Lung (tissue), 12 donors: ENCODE data around the gene GTF2F1. TPM values are rescaled to one million over a fixed set of nuclear protein-coding genes. Genes with fewer than 3 reads are reported as not detected.
A peak's percentile ranks its signal among the peaks of the same experiment; 100 is the strongest.

Source experiments
- ATAC-seq: fragments of 200-7000 bp; cut with Tn5 transposase; one replicate; pipeline ENCODE4 v1.9.1; 2020; ENCODE audit warnings: moderate number of reproducible peaks; ENCODE audit not compliant: insufficient read depth, low FRiP score
- DNase-seq, 3 donors: peaks; one replicate each; pipeline ENCODE4 v3.0.0-alpha.2; 2013 to 2017
- H3K27ac ChIP-seq, 2 donors: one replicate each; pipeline ENCODE4 v1.5.1; 2013; ENCODE audit warnings: mild to moderate bottlenecking in 2 of 2, moderate library complexity in 2 of 2, control low read depth in 1 of 2, inconsistent platforms in 1 of 2, low read depth in 1 of 2, low read length in 1 of 2
- H3K27me3 ChIP-seq, 3 donors: one replicate each; pipeline ENCODE4 v1.5.1; 2013; ENCODE audit warnings: low read length in 2 of 3; ENCODE audit not compliant: control insufficient read depth in 3 of 3, insufficient read depth in 3 of 3
- H3K36me3 ChIP-seq, 4 donors: one replicate each; pipeline ENCODE4 v1.5.1; 2013; ENCODE audit warnings: low read length in 4 of 4, mild to moderate bottlenecking in 1 of 4, moderate library complexity in 1 of 4; ENCODE audit not compliant: control insufficient read depth in 4 of 4, insufficient read depth in 4 of 4
- H3K4me1 ChIP-seq, 5 donors: one replicate each; pipeline ENCODE4 v1.5.1; 2013; ENCODE audit warnings: low read length in 5 of 5, mild to moderate bottlenecking in 2 of 5, moderate library complexity in 1 of 5; ENCODE audit not compliant: control insufficient read depth in 5 of 5, insufficient read depth in 5 of 5
- H3K4me3 ChIP-seq: one replicate; pipeline ENCODE4 v1.5.1; 2013; ENCODE audit warnings: mild to moderate bottlenecking, control low read depth, moderate library complexity
- H3K9ac ChIP-seq, 2 donors: one replicate each; pipeline ENCODE4 v1.5.1; 2013; ENCODE audit warnings: low read length in 2 of 2, control low read depth in 1 of 2; ENCODE audit not compliant: insufficient read depth in 1 of 2
- H3K9me3 ChIP-seq, 4 donors: one replicate each; pipeline ENCODE4 v1.5.1; 2013; ENCODE audit warnings: low read length in 3 of 4, mild to moderate bottlenecking in 1 of 4, moderate library complexity in 1 of 4; ENCODE audit not compliant: control insufficient read depth in 4 of 4, insufficient read depth in 3 of 4
- WGBS, 2 donors: extraction: QIAGEN DNeasy Blood & Tissue Kit; methylation state at CpG; one replicate each; pipeline ENCODE4 v1.1.7; 2013; 5-methylcytosine and 5-hydroxymethylcytosine counted together
- polyA plus RNA-seq, 2 donors: library from polyadenylated mRNA; stranded (reverse); fragments of 200-250 nt; gene quantifications; one replicate each; pipeline ENCODE4 v1.2.1, GENCODE V29; 2013
- total RNA-seq, 2 donors: library from RNA; depleted of rRNA in 1 of 2; stranded (reverse); fragments of >200 nt in 1 of 2; gene quantifications; one replicate each; pipeline ENCODE4 v1.2.1, GENCODE V29; 2014 to 2021
- TF ChIP-seq, protein P1 (sequence below): IDR thresholded peaks from 2 replicates; pipeline ENCODE4 v1.5.1; 2012; ENCODE audit warnings: mild to moderate bottlenecking; ENCODE audit errors: control extremely low read depth, extremely low read depth
- donor health status: control.
- donor health status: control.
- donor health status: Bipolar disorder and iron deficiency.
- donor health status: healthy.
- donor health status: DM: yes; HTN: yes; CAD: no.

The GTF2F1 gene
- total and polyA plus RNA-seq, 4 donors = 45.4 to 53.5 (median 48.3) TPM

DNA sequence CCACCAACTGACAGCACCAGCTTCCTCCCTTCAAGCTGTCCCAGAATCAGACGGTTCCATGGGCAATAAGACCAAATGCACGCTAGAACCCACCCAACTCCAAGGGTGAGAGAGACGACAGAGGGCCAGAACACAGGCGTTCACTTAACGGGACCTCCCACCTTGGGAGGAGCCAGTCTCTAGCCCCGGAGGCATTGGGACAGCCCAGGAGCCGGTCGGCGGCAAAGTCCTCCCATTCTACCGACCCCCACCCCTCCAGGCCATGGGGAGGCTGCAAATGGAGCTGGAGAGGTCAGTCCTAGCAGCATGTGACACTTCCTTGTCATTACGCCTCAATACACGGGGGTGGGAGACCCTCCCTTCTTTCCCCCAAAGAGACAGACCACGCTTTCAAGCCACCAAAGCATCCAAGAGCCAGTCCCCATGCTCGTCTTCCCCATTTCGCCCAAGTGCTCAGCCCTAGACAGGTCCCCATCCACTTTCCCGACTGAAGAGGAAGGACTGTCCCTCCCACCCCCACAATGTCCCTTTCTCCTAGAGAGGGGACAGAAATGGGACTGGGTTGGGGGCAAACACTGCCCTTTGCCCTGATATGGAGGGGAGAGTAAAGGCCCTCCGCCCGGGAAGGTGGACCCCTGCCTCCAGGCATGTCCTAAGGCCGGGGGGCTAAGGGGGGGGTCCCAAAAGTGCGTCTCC, 30.7 kb upstream of the GTF2F1 start:
- no peak for ATAC-seq
- peak overlapping the region; percentile 21 to 35 for H3K27ac ChIP-seq
- TF ChIP-seq, protein P1, sequence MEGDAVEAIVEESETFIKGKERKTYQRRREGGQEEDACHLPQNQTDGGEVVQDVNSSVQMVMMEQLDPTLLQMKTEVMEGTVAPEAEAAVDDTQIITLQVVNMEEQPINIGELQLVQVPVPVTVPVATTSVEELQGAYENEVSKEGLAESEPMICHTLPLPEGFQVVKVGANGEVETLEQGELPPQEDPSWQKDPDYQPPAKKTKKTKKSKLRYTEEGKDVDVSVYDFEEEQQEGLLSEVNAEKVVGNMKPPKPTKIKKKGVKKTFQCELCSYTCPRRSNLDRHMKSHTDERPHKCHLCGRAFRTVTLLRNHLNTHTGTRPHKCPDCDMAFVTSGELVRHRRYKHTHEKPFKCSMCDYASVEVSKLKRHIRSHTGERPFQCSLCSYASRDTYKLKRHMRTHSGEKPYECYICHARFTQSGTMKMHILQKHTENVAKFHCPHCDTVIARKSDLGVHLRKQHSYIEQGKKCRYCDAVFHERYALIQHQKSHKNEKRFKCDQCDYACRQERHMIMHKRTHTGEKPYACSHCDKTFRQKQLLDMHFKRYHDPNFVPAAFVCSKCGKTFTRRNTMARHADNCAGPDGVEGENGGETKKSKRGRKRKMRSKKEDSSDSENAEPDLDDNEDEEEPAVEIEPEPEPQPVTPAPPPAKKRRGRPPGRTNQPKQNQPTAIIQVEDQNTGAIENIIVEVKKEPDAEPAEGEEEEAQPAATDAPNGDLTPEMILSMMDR = no peak
- H3K9ac ChIP-seq = peak overlapping the region; percentile 46 to 93
- peak; percentile 53 to 55 (median 55) for DNase-seq
- H3K9me3 ChIP-seq = no peaks in the 10 kb centered on the region
- peak overlapping the region; percentile 67 for H3K4me3 ChIP-seq
- peaks cover 0 to 34% (median 26%) of the 10 kb centered on the region in 4 donors for H3K36me3 ChIP-seq
- peaks cover 0 to 21% (median 13%) of the 10 kb centered on the region in 5 donors for H3K4me1 ChIP-seq
- H3K27me3 ChIP-seq = no peaks in the 10 kb centered on the region
- WGBS, 2 donors = 0 to 1% methylated on average over 20 of the region's 20 CpGs

DNA sequence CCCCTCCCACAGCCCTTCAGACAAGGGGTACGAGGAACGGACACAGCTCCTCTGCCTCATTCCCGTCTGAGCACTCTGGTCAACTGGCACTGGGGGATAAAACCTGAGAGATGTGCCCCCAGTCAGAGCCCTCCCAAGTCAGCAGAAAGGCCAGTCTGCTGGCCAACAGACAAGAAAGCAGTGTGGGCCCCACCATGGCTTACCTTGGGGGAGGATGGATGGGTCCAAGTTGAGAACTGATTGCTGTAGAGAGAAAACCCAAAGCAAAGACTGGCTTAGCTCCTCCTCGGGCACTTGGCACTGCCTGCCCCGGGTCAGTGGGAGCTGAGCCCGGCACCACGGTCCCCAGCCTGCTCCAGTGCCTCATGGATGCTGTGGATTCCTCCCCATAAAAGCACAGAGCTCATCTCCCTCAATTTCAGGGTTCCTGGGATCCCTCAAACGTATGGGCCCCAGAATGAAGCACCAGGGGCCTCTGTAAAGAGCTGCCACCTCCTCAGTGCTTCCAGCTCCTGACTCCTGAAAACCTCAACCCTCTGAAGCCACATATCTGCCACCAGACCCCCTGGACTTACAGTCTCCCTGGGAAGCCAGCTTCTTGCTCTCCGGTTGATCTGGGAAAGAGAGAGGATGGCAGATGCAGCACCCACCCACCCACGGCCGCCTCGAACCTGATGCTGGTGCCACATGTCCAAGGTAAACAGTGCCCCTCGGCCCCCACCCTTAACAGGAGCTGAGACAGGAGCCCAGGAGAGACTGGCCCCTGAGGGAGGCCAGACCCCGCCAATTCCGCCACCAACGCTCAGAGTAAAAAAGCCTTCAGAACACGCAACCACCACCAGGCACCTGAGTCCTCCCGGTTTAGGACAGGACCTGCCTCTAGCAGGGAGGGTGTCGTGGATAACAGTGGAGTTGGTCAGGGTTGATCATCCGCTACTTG, 28.4 kb upstream of the GTF2F1 start:
- Histone ChIP-seq H3K27ac (no peak overlapping the region), H3K9me3 (no peaks in the 10 kb centered on the region), H3K9ac (peak overlapping the region in 1 of 2 donors; percentile 24), H3K27me3 (no peaks in the 10 kb centered on the region), H3K36me3 (peaks cover 4 to 57% (median 42%) of the 10 kb centered on the region in 4 donors), H3K4me3 (no peak overlapping the region), H3K4me1 (peaks cover 0 to 21% (median 13%) of the 10 kb centered on the region in 5 donors)
- TF ChIP-seq, protein P1 = no peak
- ATAC-seq (no peak), DNase-seq (no peak)
- 86 to 88% methylated on average over 20 of the region's 20 CpGs for WGBS, 2 donors

DNA sequence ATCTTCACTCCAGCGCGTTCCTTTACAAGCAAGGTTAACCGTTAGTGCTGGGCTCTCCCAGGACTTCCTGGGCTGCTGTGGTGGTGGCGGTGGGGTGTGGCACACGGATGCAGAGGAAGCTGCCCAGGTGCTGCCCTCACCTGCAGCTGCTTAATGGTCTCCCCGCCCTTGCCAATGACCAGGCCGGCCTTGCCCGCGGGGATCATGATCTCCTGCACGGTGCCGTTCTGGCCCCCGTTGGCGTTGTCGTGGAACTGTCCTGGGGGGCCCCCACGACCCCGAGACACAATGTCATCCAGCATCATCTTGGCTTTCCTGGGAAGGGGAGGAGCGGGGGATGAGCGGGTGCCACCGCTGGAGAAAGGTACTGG, 25.6 kb upstream of the GTF2F1 start:
- Histone ChIP-seq H3K9ac (no peak overlapping the region), H3K4me1 (peaks cover 0 to 27% (median 13%) of the 10 kb centered on the region in 5 donors), H3K9me3 (no peaks in the 10 kb centered on the region), H3K27me3 (no peaks in the 10 kb centered on the region), H3K4me3 (no peak overlapping the region), H3K36me3 (peaks cover 20 to 79% (median 53%) of the 10 kb centered on the region in 4 donors), H3K27ac (no peak overlapping the region)
- TF ChIP-seq, protein P1 = no peak
- DNase-seq (no peak), ATAC-seq (no peak)
- WGBS, 2 donors = 95% methylated on average over 19 of the region's 19 CpGs
